ENCODE measurements around the gene PHF5A.

DNA sequence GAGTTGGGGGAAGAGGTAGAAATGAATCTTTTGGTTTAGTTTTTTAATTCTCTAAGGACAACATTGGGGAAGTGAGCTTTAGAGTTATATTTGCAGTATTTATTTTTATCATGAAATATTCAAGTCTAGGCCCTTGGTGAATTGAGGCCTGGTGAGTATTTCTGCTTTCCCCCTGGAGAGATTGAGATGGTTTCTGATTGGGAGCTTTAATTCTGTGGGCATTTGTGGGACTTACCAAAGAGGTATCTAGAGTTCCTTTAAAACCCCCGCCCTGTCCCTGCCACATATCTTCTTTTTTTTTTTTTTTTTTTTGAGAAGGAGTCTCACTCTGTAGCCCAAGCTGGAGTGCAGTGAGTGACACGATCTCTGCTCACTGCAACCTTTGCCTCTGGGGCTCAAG lies 10.0 kb upstream of the PHF5A start:
- no peak for TF ChIP-seq EZH2 (IDR thresholded peaks at IDR 0.05; ENCODE audit: borderline replicate concordance, low read depth, low read length, poor library complexity, severe bottlenecking)
- TF ChIP-seq, protein P1, sequence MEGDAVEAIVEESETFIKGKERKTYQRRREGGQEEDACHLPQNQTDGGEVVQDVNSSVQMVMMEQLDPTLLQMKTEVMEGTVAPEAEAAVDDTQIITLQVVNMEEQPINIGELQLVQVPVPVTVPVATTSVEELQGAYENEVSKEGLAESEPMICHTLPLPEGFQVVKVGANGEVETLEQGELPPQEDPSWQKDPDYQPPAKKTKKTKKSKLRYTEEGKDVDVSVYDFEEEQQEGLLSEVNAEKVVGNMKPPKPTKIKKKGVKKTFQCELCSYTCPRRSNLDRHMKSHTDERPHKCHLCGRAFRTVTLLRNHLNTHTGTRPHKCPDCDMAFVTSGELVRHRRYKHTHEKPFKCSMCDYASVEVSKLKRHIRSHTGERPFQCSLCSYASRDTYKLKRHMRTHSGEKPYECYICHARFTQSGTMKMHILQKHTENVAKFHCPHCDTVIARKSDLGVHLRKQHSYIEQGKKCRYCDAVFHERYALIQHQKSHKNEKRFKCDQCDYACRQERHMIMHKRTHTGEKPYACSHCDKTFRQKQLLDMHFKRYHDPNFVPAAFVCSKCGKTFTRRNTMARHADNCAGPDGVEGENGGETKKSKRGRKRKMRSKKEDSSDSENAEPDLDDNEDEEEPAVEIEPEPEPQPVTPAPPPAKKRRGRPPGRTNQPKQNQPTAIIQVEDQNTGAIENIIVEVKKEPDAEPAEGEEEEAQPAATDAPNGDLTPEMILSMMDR (conservative IDR thresholded peaks at IDR 0.05; ENCODE audit: low read depth, low read length) = no peak

Data from A673 (cell line).